GM06990 (cell line): ENCODE results near the gene ANKRD39.

Source experiments
- DNase-seq: peaks from one replicate; pipeline ENCODE4 v3.0.0-alpha.2; 2011; ENCODE audit not compliant: insufficient read length; ENCODE audit errors: extremely low read depth
- H3K27me3 ChIP-seq: replicated peaks from 2 replicates; pipeline ENCODE4 v1.6.0; 2011; ENCODE audit warnings: low read length; ENCODE audit not compliant: control insufficient read depth, insufficient read depth
- H3K36me3 ChIP-seq: 2 replicates; pipeline ENCODE4 v1.5.1; 2011; ENCODE audit warnings: low read length; ENCODE audit not compliant: control insufficient read depth, insufficient read depth
- H3K4me3 ChIP-seq: replicated peaks from 2 replicates; pipeline ENCODE4 v1.5.1; 2011; ENCODE audit warnings: low read depth, mild to moderate bottlenecking, control low read depth, low read length
- TF ChIP-seq, protein P1 (sequence below): IDR thresholded peaks from 2 replicates; pipeline ENCODE4 v1.5.1; 2011; ENCODE audit warnings: low read length, control low read depth, mild to moderate bottlenecking, inconsistent platforms; ENCODE audit not compliant: insufficient read depth, poor library complexity, severe bottlenecking

Gene ANKRD39

DNA sequence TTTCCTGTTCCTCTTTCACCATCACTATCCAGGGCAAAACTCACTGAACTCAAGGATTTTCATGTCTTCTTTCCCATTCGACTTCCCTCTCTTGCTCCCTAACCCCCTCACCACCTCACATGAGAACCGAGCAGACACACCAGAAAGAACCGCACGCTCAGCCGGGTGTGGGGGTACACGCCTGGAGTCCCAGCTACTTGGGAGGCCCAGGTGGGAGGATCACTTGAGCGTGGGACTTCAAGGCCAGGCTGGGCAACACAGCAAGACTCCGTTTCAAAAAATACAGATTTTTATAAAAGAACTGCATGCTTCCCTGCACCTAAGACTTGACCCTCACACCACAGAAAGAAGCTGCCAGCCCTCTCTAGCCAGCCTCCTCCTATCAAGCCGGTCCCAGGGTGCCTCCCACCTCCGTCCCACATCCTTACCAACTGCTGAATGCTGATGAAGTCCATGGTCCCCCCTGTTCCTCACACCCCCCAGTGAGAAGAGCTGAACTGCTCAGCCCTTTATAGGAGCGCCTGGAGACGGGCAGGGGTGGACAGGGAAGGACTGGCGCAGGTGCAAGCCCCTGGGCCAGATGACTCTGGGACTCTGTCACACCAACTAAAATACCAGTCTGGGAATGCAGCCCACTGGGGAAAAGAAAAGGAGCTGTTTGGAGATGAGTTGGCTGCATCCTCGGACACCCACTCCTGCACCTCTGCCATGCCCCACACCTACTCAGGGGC lies 14.1 kb downstream of the ANKRD39 start, which contains the start of gene ANKRD23:
Gene ANKRD23, minus strand, starts transcription at position 484 of the 731 bp plus-strand sequence. Its CDS starts 29 bp downstream, at position 455.
- TF ChIP-seq, protein P1, sequence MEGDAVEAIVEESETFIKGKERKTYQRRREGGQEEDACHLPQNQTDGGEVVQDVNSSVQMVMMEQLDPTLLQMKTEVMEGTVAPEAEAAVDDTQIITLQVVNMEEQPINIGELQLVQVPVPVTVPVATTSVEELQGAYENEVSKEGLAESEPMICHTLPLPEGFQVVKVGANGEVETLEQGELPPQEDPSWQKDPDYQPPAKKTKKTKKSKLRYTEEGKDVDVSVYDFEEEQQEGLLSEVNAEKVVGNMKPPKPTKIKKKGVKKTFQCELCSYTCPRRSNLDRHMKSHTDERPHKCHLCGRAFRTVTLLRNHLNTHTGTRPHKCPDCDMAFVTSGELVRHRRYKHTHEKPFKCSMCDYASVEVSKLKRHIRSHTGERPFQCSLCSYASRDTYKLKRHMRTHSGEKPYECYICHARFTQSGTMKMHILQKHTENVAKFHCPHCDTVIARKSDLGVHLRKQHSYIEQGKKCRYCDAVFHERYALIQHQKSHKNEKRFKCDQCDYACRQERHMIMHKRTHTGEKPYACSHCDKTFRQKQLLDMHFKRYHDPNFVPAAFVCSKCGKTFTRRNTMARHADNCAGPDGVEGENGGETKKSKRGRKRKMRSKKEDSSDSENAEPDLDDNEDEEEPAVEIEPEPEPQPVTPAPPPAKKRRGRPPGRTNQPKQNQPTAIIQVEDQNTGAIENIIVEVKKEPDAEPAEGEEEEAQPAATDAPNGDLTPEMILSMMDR, result no peak

DNA sequence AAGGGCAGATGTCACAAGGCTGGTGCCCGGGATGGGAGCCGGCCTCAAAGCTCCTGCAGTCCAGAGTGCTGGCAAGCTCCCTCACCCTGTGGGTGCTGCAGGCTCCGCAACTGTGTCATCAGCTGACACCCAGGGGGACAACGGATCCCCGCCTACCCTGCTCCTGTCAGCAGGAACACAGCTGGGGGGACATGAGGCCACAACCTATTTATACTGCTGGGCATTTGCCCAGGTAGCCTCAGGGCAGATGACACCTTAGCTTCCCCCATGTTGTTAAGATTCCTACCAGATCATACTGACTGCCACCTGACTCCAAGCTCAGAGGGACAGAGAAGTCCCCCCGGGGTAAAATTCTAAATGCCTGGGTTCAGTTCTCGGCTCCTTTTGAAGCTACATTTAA lies 15.2 kb downstream of the ANKRD39 start:
- no peaks in the 10 kb centered on the region for H3K27me3 ChIP-seq

More for the DNA sequence above, 14.1 kb downstream of the ANKRD39 start, which contains the start of gene ANKRD23:
- peaks cover 11% of the 10 kb centered on the region for H3K36me3 ChIP-seq
- DNase-seq, result no peak
- H3K4me3 ChIP-seq, result no peak within 1 kb of the TSS
- no peaks in the 10 kb centered on the region for H3K27me3 ChIP-seq

DNA sequence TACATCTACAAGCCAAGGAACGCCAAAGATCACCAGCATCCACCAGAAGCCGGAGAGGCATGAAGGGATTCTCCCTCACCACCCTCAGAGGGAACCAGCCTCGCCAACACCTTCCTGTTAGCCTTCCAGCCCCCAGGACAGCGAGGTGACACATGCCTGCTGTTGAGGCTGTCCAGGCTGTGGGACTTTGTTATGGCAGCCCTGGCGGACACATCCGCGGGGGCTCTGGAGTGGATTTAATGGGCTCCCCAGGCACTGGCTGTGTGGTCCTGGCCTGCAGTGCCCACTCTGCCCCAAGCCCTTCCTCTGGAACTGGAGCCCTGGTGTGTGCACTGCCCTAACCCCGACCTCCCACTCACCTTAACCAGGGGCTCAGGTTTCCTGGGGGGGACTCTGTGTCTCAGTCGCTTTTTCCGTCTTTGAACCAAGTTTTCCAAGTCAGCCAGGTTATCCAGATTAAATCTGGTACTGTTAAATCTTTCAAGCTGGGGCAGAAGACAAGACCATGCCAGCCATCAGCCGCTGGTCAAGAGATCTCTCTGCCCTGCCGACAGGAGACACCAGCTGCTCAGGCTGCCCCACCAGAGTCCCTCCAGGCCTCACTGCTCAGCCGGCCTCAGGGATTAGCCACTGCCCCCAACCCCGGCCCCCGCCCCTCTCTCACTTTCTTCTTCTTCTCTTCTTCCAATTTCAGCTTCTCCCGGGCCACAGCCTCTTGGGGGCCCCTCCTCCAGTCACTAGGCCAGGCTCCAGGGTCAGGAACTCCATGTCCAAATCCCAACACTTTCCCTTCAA lies 15.9 kb downstream of the ANKRD39 start:
- H3K4me3 ChIP-seq, result no peak overlapping the region
- no peak for DNase-seq
- TF ChIP-seq, protein P1, result no peak
- peaks cover 7% of the 10 kb centered on the region for H3K36me3 ChIP-seq
- no peaks in the 10 kb centered on the region for H3K27me3 ChIP-seq

More for the DNA sequence above, 15.2 kb downstream of the ANKRD39 start:
- Histone ChIP-seq H3K36me3 (peaks cover 8% of the 10 kb centered on the region), H3K4me3 (no peak overlapping the region)
- DNase-seq, result no peak
- TF ChIP-seq, protein P1, result no peak

DNA sequence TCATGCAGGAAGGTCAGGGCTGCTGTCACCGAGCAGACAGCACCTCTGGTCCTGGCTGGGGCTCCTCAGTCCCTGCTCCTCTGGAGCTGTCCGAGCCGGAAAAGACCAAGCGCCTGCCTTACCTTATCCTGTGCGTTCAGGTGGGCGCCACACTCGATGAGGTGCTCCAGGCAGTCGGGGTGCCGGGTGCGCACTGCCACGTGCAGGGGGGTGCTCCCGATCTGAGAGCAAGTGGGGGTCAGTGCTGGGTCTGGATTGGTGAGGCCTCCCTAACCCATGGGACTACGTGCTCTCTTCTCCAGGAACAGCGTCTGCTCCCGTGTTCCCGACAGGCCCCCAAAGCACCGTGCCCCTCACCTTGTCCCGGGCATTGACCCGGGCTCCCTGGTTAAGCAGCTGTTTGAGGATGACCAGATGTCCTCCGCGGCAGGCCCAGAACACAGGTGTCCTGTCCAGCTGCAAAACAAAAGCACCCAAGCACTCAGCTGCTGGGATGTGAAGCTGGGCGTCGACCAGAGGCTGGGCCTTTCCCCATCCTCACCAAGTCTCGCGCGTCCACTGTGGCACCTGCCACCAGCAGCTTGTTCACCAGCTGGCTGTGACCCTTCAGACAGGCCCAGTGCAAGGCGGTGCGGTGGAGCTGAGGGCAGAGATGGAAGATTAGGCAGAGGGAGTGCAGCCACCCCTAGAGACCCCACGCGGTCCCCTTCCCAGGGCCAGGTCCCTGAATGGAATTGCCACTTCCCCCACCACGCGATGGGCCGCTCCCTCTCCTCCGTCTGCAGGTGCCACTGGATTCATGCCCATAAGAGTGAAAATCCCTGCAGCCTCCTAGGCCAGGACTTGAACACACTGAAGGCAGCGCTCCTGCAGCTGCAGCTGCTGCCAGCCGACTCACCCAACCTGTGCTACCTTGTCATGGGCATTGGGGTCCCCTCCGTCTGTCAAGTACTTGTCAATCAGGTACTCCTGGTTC lies 17.7 kb downstream of the ANKRD39 start:
- Histone ChIP-seq H3K4me3 (no peak overlapping the region), H3K36me3 (peaks cover 5% of the 10 kb centered on the region), H3K27me3 (no peaks in the 10 kb centered on the region)
- TF ChIP-seq, protein P1, result no peak
- DNase-seq, result no peak

DNA sequence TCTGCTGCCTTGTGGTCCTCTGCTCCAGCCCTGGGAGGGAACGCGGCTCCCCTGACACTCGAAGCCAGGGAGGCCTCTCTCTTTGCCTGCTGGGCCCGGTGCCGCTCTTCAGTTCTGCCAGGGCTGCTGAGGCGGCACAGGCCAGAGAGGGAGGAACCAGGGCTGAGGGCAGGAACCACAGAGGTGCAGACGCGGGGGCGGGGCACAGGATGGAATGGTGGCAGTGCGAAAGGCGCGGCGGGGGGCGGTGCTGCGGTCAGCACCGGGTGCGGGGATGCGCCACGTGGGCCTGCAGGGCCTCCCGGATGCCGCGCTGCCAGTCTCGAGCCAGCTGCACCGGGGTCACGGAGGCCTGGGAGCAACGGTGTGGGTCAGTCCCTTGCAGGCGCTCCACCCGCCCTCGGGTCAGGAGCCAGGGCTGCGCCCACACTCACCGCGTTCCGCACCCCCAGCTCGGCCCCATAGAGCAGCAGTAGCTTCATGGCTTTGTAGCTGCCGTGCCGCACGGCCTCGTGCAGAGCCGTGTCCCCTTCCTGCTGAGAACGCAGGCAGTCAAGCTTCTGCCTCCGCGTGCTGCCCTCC lies 18.4 kb downstream of the ANKRD39 start:
- peak; percentile 77 for DNase-seq
- TF ChIP-seq, protein P1, result no peak
- Histone ChIP-seq H3K27me3 (no peaks in the 10 kb centered on the region), H3K4me3 (no peak overlapping the region), H3K36me3 (peaks cover 5% of the 10 kb centered on the region)
